Measurements from ENCODE around the gene AFF1. TPM values are rescaled to one million over a fixed set of nuclear protein-coding genes. Genes with fewer than 3 reads are reported as not detected.
"Not testable (repeated sequence)": the region's sequence is repeated elsewhere in the genome, so short reads cannot be mapped to it uniquely, and the experiment has no call there.

Gene AFF1
- total RNA-seq, 1 donor from 2014 or later, result 44.3 TPM

DNA sequence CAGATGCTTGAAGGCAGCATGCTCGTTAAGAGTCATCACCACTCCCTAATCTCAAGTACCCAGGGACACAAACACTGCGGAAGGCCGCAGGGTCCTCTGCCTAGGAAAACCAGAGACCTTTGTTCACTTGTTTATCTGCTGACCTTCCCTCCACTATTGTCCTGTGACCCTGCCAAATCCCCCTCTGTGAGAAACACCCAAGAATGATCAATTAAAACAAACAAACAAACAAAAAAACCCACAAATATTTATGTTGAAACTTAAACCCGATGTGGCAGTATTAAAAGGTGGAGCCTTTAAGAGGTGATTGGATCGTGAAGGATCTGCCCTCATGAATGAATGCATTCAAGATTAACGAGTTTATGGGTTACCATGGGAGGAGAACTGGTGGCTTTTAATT, 61.7 kb downstream of the AFF1 start:
- H3K4me3 Mint-ChIP-seq; H3K36me3 Mint-ChIP-seq (ENCODE audit: low read depth); DNase-seq; intact Hi-C loops (cut with micrococcal nuclease); H3K27ac Mint-ChIP-seq; H3K27me3 Mint-ChIP-seq; H3K9me3 Mint-ChIP-seq: not testable (repeated sequence)
- peaks cover 10% of the 10 kb centered on the region for H3K4me1 Mint-ChIP-seq

- no peak overlapping the region for H3K27ac Mint-ChIP-seq
- no peak for DNase-seq
- no peaks in the 10 kb centered on the region for H3K9me3 Mint-ChIP-seq
- peaks cover 2% of the 10 kb centered on the region for H3K36me3 Mint-ChIP-seq (ENCODE audit: low read depth)
- intact Hi-C loops (cut with micrococcal nuclease), result no loop called here
- peaks cover 13% of the 10 kb centered on the region for H3K4me1 Mint-ChIP-seq
- no peaks in the 10 kb centered on the region for H3K27me3 Mint-ChIP-seq
- no peak overlapping the region for H3K4me3 Mint-ChIP-seq
Observed at GRCh38 chr4:86999136-86999643, 64.4 kb downstream of the AFF1 start.

DNA sequence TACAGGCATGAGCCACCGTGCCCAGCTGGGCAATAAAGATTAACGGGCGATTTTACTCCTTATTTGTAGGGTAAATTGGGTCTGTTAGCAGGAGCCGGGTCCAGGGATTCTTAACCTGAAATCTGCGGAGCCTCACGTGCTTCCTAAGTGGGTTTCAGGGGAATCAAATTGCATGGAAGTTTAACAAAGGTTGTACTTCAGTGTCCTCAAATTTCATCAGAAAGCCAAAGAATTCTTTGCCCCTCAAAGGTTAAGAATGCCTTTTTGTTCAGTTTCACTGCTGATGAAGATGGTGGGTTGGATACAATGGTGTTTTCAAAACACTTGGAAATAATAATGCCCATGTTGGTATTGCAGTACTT, 67.9 kb downstream of the AFF1 start:
- peaks cover 29% of the 10 kb centered on the region for H3K4me1 Mint-ChIP-seq
- H3K27ac Mint-ChIP-seq, result no peak overlapping the region
- no peaks in the 10 kb centered on the region for H3K36me3 Mint-ChIP-seq (ENCODE audit: low read depth)
- no peaks in the 10 kb centered on the region for H3K27me3 Mint-ChIP-seq
- H3K9me3 Mint-ChIP-seq, result no peaks in the 10 kb centered on the region
- H3K4me3 Mint-ChIP-seq, result no peak overlapping the region
- DNase-seq, result no peak
- intact Hi-C loops (cut with micrococcal nuclease), result loop anchor here (10.0 kb wide), 1 partner anchor 1282 kb away; the partner anchor contains the start of gene PPM1K

- Mint-ChIP-seq H3K4me1 (peaks cover 35% of the 10 kb centered on the region), H3K9me3 (no peaks in the 10 kb centered on the region), H3K27ac (no peak overlapping the region), H3K36me3 (ENCODE audit: low read depth) (no peaks in the 10 kb centered on the region), H3K27me3 (no peaks in the 10 kb centered on the region), H3K4me3 (no peak overlapping the region)
- no peak for DNase-seq
- intact Hi-C loops (cut with micrococcal nuclease), result loop anchor here (10.0 kb wide), 1 partner anchor 1282 kb away; the partner anchor contains the start of gene PPM1K
Observed at GRCh38 chr4:87003266-87003665, 68.5 kb downstream of the AFF1 start.

GRCh38 chr4:87005369-87005689, 70.5 kb downstream of the AFF1 start:
- Mint-ChIP-seq H3K27me3 (no peaks in the 10 kb centered on the region), H3K36me3 (ENCODE audit: low read depth) (no peaks in the 10 kb centered on the region), H3K9me3 (no peaks in the 10 kb centered on the region), H3K4me3 (peak overlapping the region; percentile 95), H3K27ac (peak overlapping the region; percentile 99), H3K4me1 (peaks cover 45% of the 10 kb centered on the region)
- DNase-seq, result no peak
- intact Hi-C loops (cut with micrococcal nuclease), result loop anchor here (1.0 to 10.0 kb wide), 3 partner anchors 53 to 1279 kb away; partner anchors contain the start of gene PPM1K

GRCh38 chr4:87005690-87006425, 71.0 kb downstream of the AFF1 start:
- intact Hi-C loops (cut with micrococcal nuclease), result loop anchor here (1.0 to 10.0 kb wide), 11 partner anchors 8 to 1279 kb away; partner anchors contain the start of genes AFF1, NUDT9 and PPM1K
- no peaks in the 10 kb centered on the region for H3K27me3 Mint-ChIP-seq

DNA sequence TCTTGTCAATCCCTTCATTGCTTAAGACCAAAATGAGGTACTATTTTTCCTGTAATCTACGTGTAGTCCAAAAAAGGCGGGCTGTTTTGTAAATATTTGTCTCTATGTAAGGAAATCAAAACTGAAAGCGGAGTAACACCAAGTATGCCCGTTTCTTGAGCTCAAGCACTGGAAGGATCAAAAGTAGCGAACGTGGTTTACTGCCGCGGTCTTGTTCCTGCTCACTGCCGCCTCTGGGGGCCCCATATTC, 71.5 kb downstream of the AFF1 start:
- H3K4me1 Mint-ChIP-seq, result peaks cover 46% of the 10 kb centered on the region
- peak overlapping the region; percentile 99 for H3K27ac Mint-ChIP-seq
- H3K9me3 Mint-ChIP-seq, result no peaks in the 10 kb centered on the region
- H3K4me3 Mint-ChIP-seq, result peak overlapping the region; percentile 95
- no peaks in the 10 kb centered on the region for H3K27me3 Mint-ChIP-seq
- no peak for DNase-seq
- no peaks in the 10 kb centered on the region for H3K36me3 Mint-ChIP-seq (ENCODE audit: low read depth)
- intact Hi-C loops (cut with micrococcal nuclease), result loop anchor here (1.0 to 10.0 kb wide), 9 partner anchors 8 to 1278 kb away; partner anchors contain the start of genes AFF1, NUDT9 and PPM1K

More at GRCh38 chr4:87005690-87006425, 71.0 kb downstream of the AFF1 start:
- H3K4me3 Mint-ChIP-seq, result peak overlapping the region; percentile 95
- no peaks in the 10 kb centered on the region for H3K36me3 Mint-ChIP-seq (ENCODE audit: low read depth)
- peak overlapping the region; percentile 99 for H3K27ac Mint-ChIP-seq
- DNase-seq, result peak; percentile 81
- H3K9me3 Mint-ChIP-seq, result no peaks in the 10 kb centered on the region
- peaks cover 45% of the 10 kb centered on the region for H3K4me1 Mint-ChIP-seq

- peaks cover 50% of the 10 kb centered on the region for H3K4me1 Mint-ChIP-seq
- H3K27ac Mint-ChIP-seq, result peak overlapping the region; percentile 99
- H3K4me3 Mint-ChIP-seq, result peak overlapping the region; percentile 95
- intact Hi-C loops (cut with micrococcal nuclease), result loop anchor here (1.0 to 10.0 kb wide), 10 partner anchors 7 to 1278 kb away; partner anchors contain the start of genes AFF1, KLHL8, NUDT9 and PPM1K
- peak; percentile 97 for DNase-seq
- no peaks in the 10 kb centered on the region for H3K36me3 Mint-ChIP-seq (ENCODE audit: low read depth)
- no peaks in the 10 kb centered on the region for H3K27me3 Mint-ChIP-seq
- H3K9me3 Mint-ChIP-seq, result no peaks in the 10 kb centered on the region
Observed at GRCh38 chr4:87006676-87007527, 72.1 kb downstream of the AFF1 start.

DNA sequence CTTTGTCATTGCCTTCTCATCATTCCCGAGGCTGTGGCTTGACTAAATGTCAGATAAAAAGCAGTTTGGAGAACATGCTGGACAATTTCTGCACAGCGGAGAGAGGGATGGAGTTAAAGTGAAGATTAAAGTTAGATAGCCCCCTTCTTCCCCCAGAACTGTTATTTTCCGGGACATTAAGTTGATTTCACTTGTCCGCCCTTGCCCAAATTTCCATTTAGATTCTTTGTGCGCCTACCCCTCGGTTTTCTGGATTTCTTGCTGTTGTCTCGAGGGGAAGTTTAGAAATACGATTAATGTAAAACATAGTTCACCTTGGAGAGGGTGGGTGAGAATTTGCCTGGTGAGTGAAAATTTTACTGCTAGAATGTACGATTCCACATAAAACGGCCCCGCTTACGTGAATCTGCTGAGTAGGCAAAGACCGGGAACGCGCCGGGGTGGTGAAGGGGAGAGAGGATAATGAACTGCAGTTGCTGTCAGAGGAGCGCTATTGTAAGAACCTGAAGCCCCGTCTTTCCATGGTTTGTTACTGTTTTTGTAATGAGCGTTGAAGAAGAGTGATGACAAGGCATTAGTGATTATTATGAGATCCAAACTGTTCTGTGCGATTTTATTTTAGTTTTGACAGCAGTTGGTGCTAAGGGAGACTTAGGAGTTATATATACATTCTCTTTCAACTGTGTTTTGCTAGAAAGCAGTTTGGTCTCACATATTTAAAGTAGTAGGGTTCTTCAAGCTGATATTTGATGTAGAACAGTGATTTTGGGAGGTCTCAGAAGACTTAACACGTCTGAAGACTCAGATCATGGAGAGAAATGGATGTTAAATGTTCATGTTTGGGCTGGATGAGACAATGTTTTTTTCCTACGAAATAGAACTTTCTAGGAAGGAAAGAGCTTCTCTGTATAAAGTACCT, 73.0 kb downstream of the AFF1 start:
- H3K4me1 Mint-ChIP-seq, result peaks cover 58% of the 10 kb centered on the region
- no peaks in the 10 kb centered on the region for H3K36me3 Mint-ChIP-seq (ENCODE audit: low read depth)
- peak overlapping the region; percentile 99 for H3K27ac Mint-ChIP-seq
- no peaks in the 10 kb centered on the region for H3K9me3 Mint-ChIP-seq
- no peaks in the 10 kb centered on the region for H3K27me3 Mint-ChIP-seq
- DNase-seq, result peak; percentile 81
- peak overlapping the region; percentile 95 for H3K4me3 Mint-ChIP-seq
- intact Hi-C loops (cut with micrococcal nuclease), result loop anchor here (1.0 to 10.0 kb wide), 3 partner anchors 19 to 1277 kb away; partner anchors contain the start of genes KLHL8 and PPM1K

DNA sequence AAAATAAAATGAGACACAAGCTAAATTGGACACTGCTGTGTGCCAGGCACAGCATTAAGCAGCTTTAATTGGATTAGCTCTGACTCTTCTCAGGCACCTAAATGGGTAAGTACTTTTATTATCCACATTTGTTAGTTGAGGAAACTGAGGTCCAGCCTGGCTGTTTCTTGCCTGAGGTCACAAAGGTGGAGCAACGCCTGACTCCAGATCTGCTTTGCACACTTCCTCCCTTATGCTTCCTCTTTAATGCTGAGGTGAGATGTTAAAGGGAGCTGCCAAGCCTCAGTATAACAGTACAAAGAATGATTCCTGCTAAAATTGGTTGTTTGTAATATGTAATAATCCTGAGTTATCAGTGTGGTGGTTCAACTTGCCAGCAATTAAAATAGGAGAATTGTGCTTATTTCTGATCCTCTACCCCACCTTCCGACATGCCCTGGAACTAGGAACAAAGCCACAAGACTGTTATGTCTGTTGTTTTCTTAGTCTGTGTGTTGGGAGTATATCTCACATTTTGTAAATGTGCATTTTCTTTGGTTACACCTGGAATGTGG, 74.4 kb downstream of the AFF1 start:
- Mint-ChIP-seq H3K27me3 (no peaks in the 10 kb centered on the region), H3K27ac (no peak overlapping the region), H3K4me3 (peak overlapping the region; percentile 66), H3K9me3 (no peaks in the 10 kb centered on the region), H3K36me3 (ENCODE audit: low read depth) (peaks cover 1% of the 10 kb centered on the region), H3K4me1 (peaks cover 68% of the 10 kb centered on the region)
- peak; percentile 64 for DNase-seq
- intact Hi-C loops (cut with micrococcal nuclease), result loop anchor here (10.0 kb wide), 1 partner anchor 1276 kb away; the partner anchor contains the start of gene PPM1K

DNA sequence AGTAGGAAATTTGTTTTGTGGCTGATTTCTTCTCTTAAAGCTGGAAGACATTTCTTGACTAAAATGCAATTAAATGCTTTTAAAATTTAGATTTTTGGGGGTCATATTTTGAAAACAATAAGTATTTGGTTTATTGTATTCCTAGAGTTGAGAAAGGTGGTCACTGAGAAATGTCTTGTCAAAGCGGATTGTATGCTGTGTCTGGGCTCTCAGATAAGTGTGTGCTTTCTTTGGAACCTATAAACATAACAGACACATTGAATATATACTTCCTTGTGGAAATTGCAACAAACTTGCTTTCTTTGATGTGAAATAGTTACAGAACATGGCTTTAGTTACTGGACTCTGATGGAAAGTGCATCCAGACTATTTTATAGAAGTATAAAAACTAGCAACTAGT, 75.4 kb downstream of the AFF1 start:
- H3K36me3 Mint-ChIP-seq (ENCODE audit: low read depth), result peaks cover 1% of the 10 kb centered on the region
- H3K4me1 Mint-ChIP-seq, result peaks cover 72% of the 10 kb centered on the region
- H3K9me3 Mint-ChIP-seq, result no peaks in the 10 kb centered on the region
- DNase-seq, result no peak
- H3K27me3 Mint-ChIP-seq, result no peaks in the 10 kb centered on the region
- H3K27ac Mint-ChIP-seq, result no peak overlapping the region
- intact Hi-C loops (cut with micrococcal nuclease), result no loop called here
- no peak overlapping the region for H3K4me3 Mint-ChIP-seq

GRCh38 chr4:87011340-87012034, 76.7 kb downstream of the AFF1 start:
- intact Hi-C loops (cut with micrococcal nuclease), result no loop called here
- DNase-seq, result no peak
- Mint-ChIP-seq H3K9me3 (no peaks in the 10 kb centered on the region), H3K4me1 (peaks cover 68% of the 10 kb centered on the region), H3K27ac (peak overlapping the region; percentile 51), H3K27me3 (no peaks in the 10 kb centered on the region), H3K36me3 (ENCODE audit: low read depth) (peaks cover 3% of the 10 kb centered on the region), H3K4me3 (peak overlapping the region; percentile 43)
